ENCODE results near the gene NPRL2. TPM values are rescaled to one million over a fixed set of nuclear protein-coding genes. Genes with fewer than 3 reads are reported as not detected.

NPRL2 gene
- total and polyA plus RNA-seq, 2 of the 13 experiments (the other 11 are each of a cell fraction or from before 2014, with no cell fraction given): 30.6 to 51.4 TPM

DNA sequence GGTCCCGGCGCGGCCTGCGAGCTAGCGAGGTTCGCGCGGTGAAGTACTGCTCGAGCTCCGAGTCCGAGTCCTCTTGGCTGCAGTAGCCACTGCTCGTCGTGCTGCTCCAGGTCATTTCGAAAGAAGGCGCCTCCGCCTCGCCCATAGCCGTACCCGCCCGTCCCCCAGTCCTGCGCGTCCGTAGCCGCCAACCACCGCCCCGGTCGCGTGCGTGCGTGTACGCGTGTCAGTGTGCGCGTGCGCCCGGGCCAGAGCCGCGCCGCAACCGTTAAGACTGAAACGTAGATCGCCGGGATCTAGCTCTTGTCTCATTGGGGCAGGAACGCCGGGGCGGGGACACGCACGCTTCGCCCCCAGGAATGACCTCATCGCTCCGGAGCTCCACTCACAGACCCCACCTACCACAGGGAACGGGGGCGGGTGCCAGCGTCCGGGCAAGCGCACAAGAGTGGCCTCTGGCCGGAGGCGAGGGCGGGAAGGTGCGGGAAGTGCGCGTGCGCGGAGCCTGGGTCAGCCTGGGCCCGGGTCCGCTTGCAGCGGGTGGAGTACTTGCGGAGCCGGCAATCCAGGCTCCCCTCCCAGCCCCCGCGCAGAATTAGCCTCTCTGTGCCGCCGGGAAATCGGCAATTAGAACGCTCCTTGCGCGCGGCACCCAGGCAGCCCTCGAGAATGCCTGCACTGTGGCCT lies 13.3 kb downstream of the NPRL2 start (continued):
- TF ChIP-seq, protein P1, sequence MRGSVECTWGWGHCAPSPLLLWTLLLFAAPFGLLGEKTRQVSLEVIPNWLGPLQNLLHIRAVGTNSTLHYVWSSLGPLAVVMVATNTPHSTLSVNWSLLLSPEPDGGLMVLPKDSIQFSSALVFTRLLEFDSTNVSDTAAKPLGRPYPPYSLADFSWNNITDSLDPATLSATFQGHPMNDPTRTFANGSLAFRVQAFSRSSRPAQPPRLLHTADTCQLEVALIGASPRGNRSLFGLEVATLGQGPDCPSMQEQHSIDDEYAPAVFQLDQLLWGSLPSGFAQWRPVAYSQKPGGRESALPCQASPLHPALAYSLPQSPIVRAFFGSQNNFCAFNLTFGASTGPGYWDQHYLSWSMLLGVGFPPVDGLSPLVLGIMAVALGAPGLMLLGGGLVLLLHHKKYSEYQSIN (CRISPR knock-in tag; IDR thresholded peaks at IDR 0.05; ENCODE audit: borderline replicate concordance): no peak
- TF ChIP-seq ETS1 (CRISPR knock-in tag; IDR thresholded peaks at IDR 0.05): 0 out of 2 replicates have a peak, but pooled peaks have one; percentile 38
- TF ChIP-seq DNMT1 (CRISPR knock-in tag; IDR thresholded peaks at IDR 0.05): peak; percentile 3; the same call in 1 of the 2 replicates
- TF ChIP-seq ZKSCAN1 (IDR thresholded peaks at IDR 0.05; ENCODE audit: low read length): no peak
- TF ChIP-seq ZNF775 (CRISPR knock-in tag; IDR thresholded peaks at IDR 0.05; ENCODE audit: borderline replicate concordance): no peak
- TF ChIP-seq, protein P2, sequence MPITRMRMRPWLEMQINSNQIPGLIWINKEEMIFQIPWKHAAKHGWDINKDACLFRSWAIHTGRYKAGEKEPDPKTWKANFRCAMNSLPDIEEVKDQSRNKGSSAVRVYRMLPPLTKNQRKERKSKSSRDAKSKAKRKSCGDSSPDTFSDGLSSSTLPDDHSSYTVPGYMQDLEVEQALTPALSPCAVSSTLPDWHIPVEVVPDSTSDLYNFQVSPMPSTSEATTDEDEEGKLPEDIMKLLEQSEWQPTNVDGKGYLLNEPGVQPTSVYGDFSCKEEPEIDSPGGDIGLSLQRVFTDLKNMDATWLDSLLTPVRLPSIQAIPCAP (CRISPR knock-in tag; IDR thresholded peaks at IDR 0.05; ENCODE audit: low read depth): no peak
- TF ChIP-seq ZNF496 (CRISPR knock-in tag; IDR thresholded peaks at IDR 0.05; ENCODE audit: insufficient replicate concordance): no peak
- TF ChIP-seq ZNF709 (CRISPR knock-in tag; IDR thresholded peaks at IDR 0.05): peak; percentile 93
- TF ChIP-seq YY1 (IDR thresholded peaks at IDR 0.05; ENCODE audit: insufficient read depth, insufficient replicate concordance, low read depth, low read length): peak; percentile 12
- no peak for TF ChIP-seq ATF1 (CRISPR knock-in tag; IDR thresholded peaks at IDR 0.05)
- no peak for TF ChIP-seq DBP (CRISPR knock-in tag; IDR thresholded peaks at IDR 0.05; ENCODE audit: not compliant biosample characterization)
- TF ChIP-seq MEIS1 (CRISPR knock-in tag; IDR thresholded peaks at IDR 0.05; ENCODE audit: borderline replicate concordance): peak; percentile 88; the same call in 1 of the 2 replicates
- TF ChIP-seq NBN (conservative IDR thresholded peaks at IDR 0.05): no peak
- no peak for TF ChIP-seq GTF2F1 (IDR thresholded peaks at IDR 0.05; ENCODE audit: low read length)
- peak; percentile 64; the same call in 1 of the 2 replicates for TF ChIP-seq YEATS2 (CRISPR knock-in tag; IDR thresholded peaks at IDR 0.05; ENCODE audit: borderline replicate concordance)
- TF ChIP-seq POGK (CRISPR knock-in tag; conservative IDR thresholded peaks at IDR 0.05): peak; percentile 91
- peak; percentile 67 for TF ChIP-seq HNF1B (CRISPR knock-in tag; IDR thresholded peaks at IDR 0.05)
- peak; percentile 75; the same call in 1 of the 2 replicates for TF ChIP-seq ZNF296 (CRISPR knock-in tag; conservative IDR thresholded peaks at IDR 0.05)
- peak; percentile 92 for TF ChIP-seq ZNF501 (CRISPR knock-in tag; IDR thresholded peaks at IDR 0.05)
- no peak; the same call in 1 of the 2 replicates for TF ChIP-seq RAD21 (CRISPR knock-in tag; IDR thresholded peaks at IDR 0.05)
- TF ChIP-seq ZSCAN21 (CRISPR knock-in tag; IDR thresholded peaks at IDR 0.05; ENCODE audit: borderline replicate concordance): peak; percentile 68; the same call in 1 of the 2 replicates
- TF ChIP-seq MED1 (CRISPR knock-in tag; IDR thresholded peaks at IDR 0.05): peak; percentile 81

Measured in HepG2 (cell line).